HepG2 (cell line): ENCODE data around the gene ITPK1. TPM values are rescaled to one million over a fixed set of nuclear protein-coding genes. Genes with fewer than 3 reads are reported as not detected.
A peak's percentile ranks its signal among the peaks of the same experiment; 100 is the strongest.

Experiments
- ATAC-seq: fragments of 200-7000 bp; cut with Tn5 transposase; 3 replicates; pipeline ENCODE4 v1.9.1; 2020; ENCODE audit warnings: mild to moderate bottlenecking, moderate library complexity
- BruUV-seq: library from RNA; stranded (reverse); fragments of 400-500 nt; replicated peaks from 2 replicates; lab custom pipeline; 2021; lab: Mats Ljungman, UMichigan
- CTCF ChIA-PET: fragments of 300-600 bp; formaldehyde crosslinking; extraction: SDS; loops from one replicate; lab custom pipeline; 2021; ENCODE audit warnings: low total read pairs, inconsistent platforms, low intra/inter-chr PET ratio; lab: Yijun Ruan, JAX
- POLR2A ChIA-PET: fragments of 350-600 bp; sonication (Branson Sonifier 250); formaldehyde crosslinking; loops from one replicate; lab custom pipeline; 2020; ENCODE audit warnings: antibody characterized with exemption, inconsistent platforms; lab: Yijun Ruan, JAX
- DNase-seq: peaks from one replicate; pipeline ENCODE4 v3.0.0-alpha.2; 2015; ENCODE audit warnings: low spot score
- FAIRE-seq: peaks from 3 replicates; lab custom pipeline; 2011; peaks lifted over from hg19 to GRCh38; lab: Jason Lieb, UNC
- H2AFZ ChIP-seq: one replicate; pipeline ENCODE4 v1.6.1; 2011; ENCODE audit warnings: low read length, inconsistent platforms
- H3K27ac ChIP-seq: fragments of 300-600 bp; 3 replicates; pipeline ENCODE4 v1.8.0; 2011; ENCODE audit warnings: mixed run types, mild to moderate bottlenecking, mixed read lengths, low read length, inconsistent platforms; ENCODE audit not compliant: insufficient read depth; ENCODE audit errors: extremely low read length
- H3K27me3 ChIP-seq, 2 experiments: fragments of 200-600 bp in 1 of 2; 2 replicates in 1 of 2; 3 replicates in 1 of 2; pipeline versions ENCODE4 v1.6.0 to v1.8.0; 2011; ENCODE audit warnings: low read length in 2 of 2, mild to moderate bottlenecking in 2 of 2, moderate library complexity in 2 of 2, inconsistent platforms in 1 of 2; ENCODE audit not compliant: insufficient read depth in 2 of 2, control insufficient read depth in 1 of 2
- H3K36me3 ChIP-seq, 2 experiments: fragments of 200-600 bp in 1 of 2; replicated peaks in 1 of 2; 2 replicates in 1 of 2; 3 replicates in 1 of 2; pipeline versions ENCODE4 v1.5.1 to v1.8.0; 2011; ENCODE audit warnings: low read length in 2 of 2, inconsistent platforms in 1 of 2; ENCODE audit not compliant: insufficient read depth in 2 of 2, control insufficient read depth in 1 of 2
- H3K4me1 ChIP-seq: 2 replicates; pipeline ENCODE4 v1.5.1; 2012; ENCODE audit warnings: low read length, inconsistent platforms; ENCODE audit not compliant: insufficient read depth
- H3K4me2 ChIP-seq: 2 replicates; pipeline ENCODE4 v1.6.0; 2011; ENCODE audit warnings: low read depth, low read length, inconsistent platforms
- H3K4me3 ChIP-seq, 3 experiments: fragments of 200-600 bp in 1 of 3; sonication (generic), shearing (Covaris generic) in 1 of 3; replicated peaks in 1 of 3; 2 replicates each; pipeline ENCODE4 v1.5.1; 2011 to 2016; ENCODE audit warnings: low read length in 3 of 3, inconsistent platforms in 2 of 3, low read depth in 2 of 3, mild to moderate bottlenecking in 2 of 3, control low read depth in 1 of 3, mixed read lengths in 1 of 3; ENCODE audit not compliant: insufficient read depth in 1 of 3
- H3K79me2 ChIP-seq: one replicate; pipeline ENCODE4 v1.6.1; 2011; ENCODE audit warnings: low read length, inconsistent platforms; ENCODE audit not compliant: insufficient read depth
- H3K9ac ChIP-seq: 2 replicates; pipeline ENCODE4 v1.6.0; 2011; ENCODE audit warnings: mild to moderate bottlenecking, low read depth, low read length, inconsistent platforms; ENCODE audit not compliant: insufficient read depth
- H3K9me3 ChIP-seq: 2 replicates; pipeline ENCODE4 v1.5.1; 2012; ENCODE audit warnings: mild to moderate bottlenecking, low read length
- H4K20me1 ChIP-seq: 2 replicates; pipeline ENCODE4 v1.6.0; 2011; ENCODE audit warnings: inconsistent platforms, mild to moderate bottlenecking, low read length, moderate library complexity; ENCODE audit not compliant: insufficient read depth
- BCL6 ChIP-seq: IDR thresholded peaks from 2 replicates; pipeline ENCODE4 v1.6.1; 2016; ENCODE audit warnings: missing genetic modification reagents, missing compliant biosample characterization
- EEA1 ChIP-seq: sonication (generic); formaldehyde crosslinking; IDR thresholded peaks from 2 replicates; pipeline ENCODE4 v1.5.1; 2020; ENCODE audit warnings: mild to moderate bottlenecking, missing genetic modification reagents, borderline replicate concordance
- HNRNPUL1 ChIP-seq: fragments of 200-400 bp; formaldehyde crosslinking; IDR thresholded peaks from 2 replicates; pipeline ENCODE4 v1.6.1; 2017; ENCODE audit warnings: low read depth, mild to moderate bottlenecking, low read length, moderate library complexity
- KLF11 ChIP-seq: IDR thresholded peaks from 2 replicates; pipeline ENCODE4 v1.6.1; 2016; ENCODE audit warnings: missing compliant biosample characterization
- LCORL ChIP-seq, 2 experiments: fragments of 450-650 bp in 1 of 2; sonication (generic) in 1 of 2; formaldehyde crosslinking in 1 of 2; IDR thresholded peaks; 2 replicates each; pipeline versions ENCODE4 v1.5.0 to v1.6.1; 2017 to 2020; ENCODE audit warnings: antibody characterized with exemption in 1 of 2, missing genetic modification reagents in 1 of 2
- MAZ ChIP-seq, 2 experiments: sonication (generic) in 1 of 2; formaldehyde crosslinking in 1 of 2; IDR thresholded peaks; 2 replicates each; pipeline versions ENCODE4 v1.5.0 to v1.6.1; 2012 to 2020; ENCODE audit warnings: low read depth in 2 of 2, mild to moderate bottlenecking in 2 of 2, borderline replicate concordance in 1 of 2, improper control_type of control experiment in 1 of 2, low read length in 1 of 2, missing genetic modification reagents in 1 of 2, moderate library complexity in 1 of 2
- MED1 ChIP-seq: sonication (generic); formaldehyde crosslinking; IDR thresholded peaks from 2 replicates; pipeline ENCODE4 v1.4.0; 2020; ENCODE audit warnings: missing genetic modification reagents
- MIER2 ChIP-seq: IDR thresholded peaks from 2 replicates; pipeline ENCODE4 v1.6.1; 2016; ENCODE audit warnings: missing biosample characterization, missing genetic modification reagents
- NR0B2 ChIP-seq: sonication (generic); formaldehyde crosslinking; IDR thresholded peaks from 2 replicates; pipeline ENCODE4 v1.4.0; 2020; ENCODE audit warnings: mild to moderate bottlenecking, missing genetic modification reagents
- PITX1 ChIP-seq: sonication (generic); formaldehyde crosslinking; IDR thresholded peaks from 2 replicates; pipeline ENCODE4 v1.5.1; 2020; ENCODE audit warnings: mild to moderate bottlenecking, missing genetic modification reagents
- RARA ChIP-seq: IDR thresholded peaks from 2 replicates; pipeline ENCODE4 v1.6.1; 2016; ENCODE audit warnings: missing genetic modification reagents, missing compliant biosample characterization
- RFX1 ChIP-seq: fragments of 450-650 bp; IDR thresholded peaks from 2 replicates; pipeline ENCODE4 v1.6.1; 2017
- SP5 ChIP-seq: IDR thresholded peaks from 2 replicates; pipeline ENCODE4 v1.6.1; 2016; ENCODE audit warnings: low read depth, borderline replicate concordance
- ZNF619 ChIP-seq: sonication (generic); formaldehyde crosslinking; IDR thresholded peaks from 2 replicates; pipeline ENCODE4 v1.4.0; 2020; ENCODE audit warnings: mild to moderate bottlenecking, missing genetic modification reagents
- ZNF713 ChIP-seq: sonication (generic); formaldehyde crosslinking; IDR thresholded peaks from 2 replicates; pipeline ENCODE4 v1.4.0; 2020; ENCODE audit warnings: mild to moderate bottlenecking, missing genetic modification reagents
- WGBS: methylation state at CpG from one replicate; pipeline ENCODE4 v1.1.6; 2017; ENCODE audit warnings: low lambda C conversion rate; 5-methylcytosine and 5-hydroxymethylcytosine counted together
- in situ Hi-C: cut with HindIII; loops from 2 replicates; pipeline ENCODE4 v1.10.0; 2017; ENCODE audit warnings: low pct_unique_long_range_greater_than_20kb; ENCODE audit not compliant: extremely low pct_ligation_motif_present
- intact Hi-C: fragments of 100-400 bp; cut with micrococcal nuclease; formaldehyde crosslinking; loops from one replicate; pipeline ENCODE4 v1.10.0; 2022; ENCODE audit not compliant: unreplicated experiment
- polyA plus RNA-seq, 8 experiments: library from polyadenylated mRNA; depleted of rRNA in 3 of 8; stranded (reverse) in 7 of 8; unstranded in 1 of 8; fragments of >200 nt; fragmentation: Illumina TruSeq in 4 of 8; extraction: Trizol in 4 of 8; gene quantifications; 2 replicates each; pipeline versions ENCODE4 v1.2.1 to v1.2.3, GENCODE V29; 2011 to 2016; ENCODE audit warnings: low read depth in 4 of 8, missing spikeins in 1 of 8, mixed read lengths in 1 of 8; ENCODE audit not compliant: insufficient read depth in 1 of 8
- total RNA-seq, 5 experiments: library from RNA; depleted of rRNA; stranded (reverse); fragments of >200 nt; fragmentation: Illumina TruSeq; extraction: Trizol; gene quantifications; 2 replicates each; pipeline ENCODE4 v1.2.3, GENCODE V29; 2016; ENCODE audit warnings: low read depth in 1 of 5
- TF ChIP-seq, protein P1 (sequence below): sonication (generic); formaldehyde crosslinking; IDR thresholded peaks from 2 replicates; pipeline ENCODE4 v1.4.0; 2020; ENCODE audit warnings: missing genetic modification reagents, borderline replicate concordance

The ITPK1 gene
- total and polyA plus RNA-seq, 2 of the 13 experiments (the other 11 are each of a cell fraction or from before 2014, with no cell fraction given): 20.5 to 47.5 TPM

DNA sequence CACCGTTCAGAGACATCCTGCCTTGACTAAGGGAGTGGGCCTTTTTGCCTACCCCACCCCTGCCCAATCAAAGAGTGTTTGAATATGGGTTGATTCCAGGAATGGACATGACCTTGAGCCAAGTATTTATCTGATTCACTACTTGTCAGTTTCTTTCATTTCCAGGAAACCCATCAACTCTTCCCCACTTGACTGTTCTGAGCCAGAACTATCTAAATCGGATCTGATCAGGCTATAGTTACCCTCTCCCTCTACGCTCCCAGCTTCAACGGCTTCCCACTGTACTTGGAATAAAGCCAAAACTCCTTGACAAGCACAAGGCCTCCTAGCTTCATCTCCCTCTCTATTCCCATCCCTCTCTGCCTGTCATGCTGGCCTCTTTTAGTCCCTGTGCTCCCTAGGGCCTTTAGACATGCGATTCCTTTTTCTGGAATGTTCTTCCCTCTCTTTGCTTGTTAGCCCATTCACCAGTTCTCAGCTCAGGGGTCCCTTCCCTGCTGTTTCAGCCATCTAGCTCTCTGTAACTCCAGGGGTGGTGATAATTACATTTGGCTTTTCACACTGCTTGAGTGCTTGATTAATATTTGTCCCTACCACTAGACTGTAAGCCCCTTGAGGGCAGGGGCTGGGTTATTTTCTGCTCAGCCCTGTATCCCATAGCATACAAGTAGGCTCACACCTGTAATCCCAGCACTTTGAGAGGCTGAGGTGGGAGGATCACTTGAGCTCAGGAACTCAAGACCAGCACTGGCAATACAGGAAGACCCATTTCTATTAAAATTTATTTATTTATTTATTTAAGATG is 5.5 kb upstream of the ITPK1 start:
- FAIRE-seq (no peak), DNase-seq (no peak), ATAC-seq (no peak)
- intact Hi-C loops (no loop called here), in situ Hi-C loops (no loop called here)
- no peak overlapping the region for H3K4me3 ChIP-seq
- no peaks in the 10 kb centered on the region for H4K20me1 ChIP-seq
- no peak overlapping the region for H3K4me2 ChIP-seq
- TF ChIP-seq MAZ (IDR thresholded peaks at IDR 0.05; ENCODE audit: borderline replicate concordance, low read depth, low read length): no peak
- no peak for TF ChIP-seq MAZ (CRISPR knock-in tag; IDR thresholded peaks at IDR 0.05; ENCODE audit: low read depth)
- TF ChIP-seq RARA (CRISPR knock-in tag): peak; percentile 43; the same call in 1 of the 2 replicates
- no peak for TF ChIP-seq NR0B2 (CRISPR knock-in tag)
- no peak for TF ChIP-seq MIER2 (CRISPR knock-in tag)
- no peak for TF ChIP-seq PITX1
- TF ChIP-seq ZNF713 (CRISPR knock-in tag): no peak
- peak; percentile 86 for TF ChIP-seq BCL6 (CRISPR knock-in tag)
- CTCF ChIA-PET: no interaction called here
- H3K4me1 ChIP-seq: peaks cover 20% of the 10 kb centered on the region
- POLR2A ChIA-PET: no interaction called here
- WGBS: 21% methylated on average over 5 of the region's 5 CpGs
- no peaks in the 10 kb centered on the region for H3K36me3 ChIP-seq
- H2AFZ ChIP-seq: no peak overlapping the region
- no peak overlapping the region for H3K27ac ChIP-seq
- no peaks in the 10 kb centered on the region for H3K79me2 ChIP-seq
- no TSS peak for BruUV-seq
- H3K27me3 ChIP-seq: no peaks in the 10 kb centered on the region; a peak in 1 of 5 replicates
- no peaks in the 10 kb centered on the region for H3K9me3 ChIP-seq
- no peak overlapping the region for H3K9ac ChIP-seq

DNA sequence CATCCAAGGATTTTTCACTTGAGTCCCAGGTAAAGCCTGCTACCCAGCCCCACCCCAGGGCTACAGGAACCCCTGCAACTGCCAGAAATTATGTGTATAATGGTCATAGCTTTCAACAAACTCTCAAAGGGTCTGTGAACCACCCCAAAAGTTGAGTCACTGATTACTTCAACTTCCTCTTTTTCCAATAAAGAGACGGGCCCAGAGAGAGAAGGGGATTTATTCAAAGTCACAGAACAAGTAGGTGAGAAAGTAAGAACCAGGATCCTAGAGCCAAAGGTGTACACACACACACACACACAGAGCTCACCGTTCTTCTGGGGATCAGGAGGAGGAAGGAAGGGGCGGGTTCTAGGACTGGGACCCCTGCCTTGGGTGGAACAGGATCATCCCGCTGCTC is 4.8 kb upstream of the ITPK1 start:
- H3K9ac ChIP-seq: no peak overlapping the region
- H3K4me2 ChIP-seq: no peak overlapping the region
- H4K20me1 ChIP-seq: no peaks in the 10 kb centered on the region
- in situ Hi-C loops (no loop called here), intact Hi-C loops (no loop called here)
- no peak for FAIRE-seq
- no peaks in the 10 kb centered on the region for H3K36me3 ChIP-seq
- ChIA-PET CTCF (no interaction called here), POLR2A (no interaction called here)
- ATAC-seq: no peak
- no peaks in the 10 kb centered on the region for H3K79me2 ChIP-seq
- no peak overlapping the region for H3K27ac ChIP-seq
- H3K4me1 ChIP-seq: peaks cover 20% of the 10 kb centered on the region
- no peak overlapping the region for H3K4me3 ChIP-seq
- no peak for DNase-seq
- BruUV-seq: no TSS peak
- no peak overlapping the region for H2AFZ ChIP-seq
- H3K9me3 ChIP-seq: no peaks in the 10 kb centered on the region
- no peaks in the 10 kb centered on the region for H3K27me3 ChIP-seq
- 36% methylated on average over 4 of the region's 4 CpGs for WGBS
- TF ChIP-seq RARA (CRISPR knock-in tag): no peak
- TF ChIP-seq, protein P1, sequence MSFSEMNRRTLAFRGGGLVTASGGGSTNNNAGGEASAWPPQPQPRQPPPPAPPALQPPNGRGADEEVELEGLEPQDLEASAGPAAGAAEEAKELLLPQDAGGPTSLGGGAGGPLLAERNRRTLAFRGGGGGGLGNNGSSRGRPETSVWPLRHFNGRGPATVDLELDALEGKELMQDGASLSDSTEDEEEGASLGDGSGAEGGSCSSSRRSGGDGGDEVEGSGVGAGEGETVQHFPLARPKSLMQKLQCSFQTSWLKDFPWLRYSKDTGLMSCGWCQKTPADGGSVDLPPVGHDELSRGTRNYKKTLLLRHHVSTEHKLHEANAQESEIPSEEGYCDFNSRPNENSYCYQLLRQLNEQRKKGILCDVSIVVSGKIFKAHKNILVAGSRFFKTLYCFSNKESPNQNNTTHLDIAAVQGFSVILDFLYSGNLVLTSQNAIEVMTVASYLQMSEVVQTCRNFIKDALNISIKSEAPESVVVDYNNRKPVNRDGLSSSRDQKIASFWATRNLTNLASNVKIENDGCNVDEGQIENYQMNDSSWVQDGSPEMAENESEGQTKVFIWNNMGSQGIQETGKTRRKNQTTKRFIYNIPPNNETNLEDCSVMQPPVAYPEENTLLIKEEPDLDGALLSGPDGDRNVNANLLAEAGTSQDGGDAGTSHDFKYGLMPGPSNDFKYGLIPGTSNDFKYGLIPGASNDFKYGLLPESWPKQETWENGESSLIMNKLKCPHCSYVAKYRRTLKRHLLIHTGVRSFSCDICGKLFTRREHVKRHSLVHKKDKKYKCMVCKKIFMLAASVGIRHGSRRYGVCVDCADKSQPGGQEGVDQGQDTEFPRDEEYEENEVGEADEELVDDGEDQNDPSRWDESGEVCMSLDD (CRISPR knock-in tag): no peak
- no peak for TF ChIP-seq EEA1 (CRISPR knock-in tag)
- TF ChIP-seq LCORL (IDR thresholded peaks at IDR 0.05): no peak
- TF ChIP-seq LCORL (CRISPR knock-in tag; IDR thresholded peaks at IDR 0.05): no peak
- TF ChIP-seq KLF11 (CRISPR knock-in tag): no peak
- no peak for TF ChIP-seq MED1 (CRISPR knock-in tag)
- TF ChIP-seq RFX1: no peak
- no peak for TF ChIP-seq HNRNPUL1
- no peak for TF ChIP-seq SP5 (CRISPR knock-in tag)
- no peak for TF ChIP-seq ZNF619
